ENCODE data around the gene DDX11. TPM values are rescaled to one million over a fixed set of nuclear protein-coding genes. Genes with fewer than 3 reads are reported as not detected.
"Not testable (repeated sequence)": the region's sequence is repeated elsewhere in the genome, so short reads cannot be mapped to it uniquely, and the experiment has no call there.

The DDX11 gene
- polyA plus RNA-seq, 2 donors, result 13.3 to 28.2 TPM

GRCh38 chr12:31096251-31097065 is 22.8 kb downstream of the DDX11 start:
- H3K36me3 ChIP-seq (ENCODE audit: control insufficient read depth in 2 of 2, insufficient read depth in 2 of 2, low read length in 1 of 2), result peaks cover 2 to 11% of the 10 kb centered on the region in 2 donors
- not testable (repeated sequence) for H3K9me3 ChIP-seq (ENCODE audit: control insufficient read depth in 2 of 2, insufficient read depth in 1 of 2, low read depth in 1 of 2, low read length in 1 of 2); H3K4me1 ChIP-seq (ENCODE audit: control insufficient read depth in 2 of 2, insufficient read depth in 2 of 2, low read length in 1 of 2); H3K4me3 ChIP-seq (ENCODE audit: low read depth in 1 of 2, low read length in 2 of 2); H3K27me3 ChIP-seq (ENCODE audit: control insufficient read depth in 1 of 2, insufficient read depth in 2 of 2, low read length in 2 of 2); H3K27ac ChIP-seq (ENCODE audit: low read depth in 2 of 2, low read length in 1 of 2)
- 86 to 93% methylated on average over 19 of the region's 19 CpGs for WGBS, 2 donors

GRCh38 chr12:31097819-31098218 is 24.2 kb downstream of the DDX11 start:
- H3K27me3 ChIP-seq (ENCODE audit: control insufficient read depth in 1 of 2, insufficient read depth in 2 of 2, low read length in 2 of 2); H3K4me3 ChIP-seq (ENCODE audit: low read depth in 1 of 2, low read length in 2 of 2); H3K27ac ChIP-seq (ENCODE audit: low read depth in 2 of 2, low read length in 1 of 2); H3K9me3 ChIP-seq (ENCODE audit: control insufficient read depth in 2 of 2, insufficient read depth in 1 of 2, low read depth in 1 of 2, low read length in 1 of 2); H3K36me3 ChIP-seq (ENCODE audit: control insufficient read depth in 2 of 2, insufficient read depth in 2 of 2, low read length in 1 of 2); H3K4me1 ChIP-seq (ENCODE audit: control insufficient read depth in 2 of 2, insufficient read depth in 2 of 2, low read length in 1 of 2): not testable (repeated sequence)
- WGBS, 2 donors, result 92 to 98% methylated on average over 7 to 8 of the region's 8 CpGs

GRCh38 chr12:31098363-31098762 is 24.7 kb downstream of the DDX11 start:
- H3K9me3 ChIP-seq (ENCODE audit: control insufficient read depth in 2 of 2, insufficient read depth in 1 of 2, low read depth in 1 of 2, low read length in 1 of 2); H3K4me1 ChIP-seq (ENCODE audit: control insufficient read depth in 2 of 2, insufficient read depth in 2 of 2, low read length in 1 of 2); H3K27ac ChIP-seq (ENCODE audit: low read depth in 2 of 2, low read length in 1 of 2); H3K27me3 ChIP-seq (ENCODE audit: control insufficient read depth in 1 of 2, insufficient read depth in 2 of 2, low read length in 2 of 2); H3K36me3 ChIP-seq (ENCODE audit: control insufficient read depth in 2 of 2, insufficient read depth in 2 of 2, low read length in 1 of 2); H3K4me3 ChIP-seq (ENCODE audit: low read depth in 1 of 2, low read length in 2 of 2): not testable (repeated sequence)
- 79 to 87% methylated on average over 5 of the region's 5 CpGs for WGBS, 2 donors

- not testable (repeated sequence) for H3K36me3 ChIP-seq (ENCODE audit: control insufficient read depth in 2 of 2, insufficient read depth in 2 of 2, low read length in 1 of 2)
Measured at GRCh38 chr12:31098771-31099170, 25.1 kb downstream of the DDX11 start.

GRCh38 chr12:31099434-31099833 is 25.8 kb downstream of the DDX11 start:
- H3K36me3 ChIP-seq (ENCODE audit: control insufficient read depth in 2 of 2, insufficient read depth in 2 of 2, low read length in 1 of 2); H3K9me3 ChIP-seq (ENCODE audit: control insufficient read depth in 2 of 2, insufficient read depth in 1 of 2, low read depth in 1 of 2, low read length in 1 of 2); H3K27me3 ChIP-seq (ENCODE audit: control insufficient read depth in 1 of 2, insufficient read depth in 2 of 2, low read length in 2 of 2); H3K4me1 ChIP-seq (ENCODE audit: control insufficient read depth in 2 of 2, insufficient read depth in 2 of 2, low read length in 1 of 2); H3K4me3 ChIP-seq (ENCODE audit: low read depth in 1 of 2, low read length in 2 of 2); H3K27ac ChIP-seq (ENCODE audit: low read depth in 2 of 2, low read length in 1 of 2): not testable (repeated sequence)
- WGBS, 2 donors, result 69 to 81% methylated on average over 2 of the region's 2 CpGs

More at GRCh38 chr12:31098771-31099170, 25.1 kb downstream of the DDX11 start:
- H3K4me1 ChIP-seq (ENCODE audit: control insufficient read depth in 2 of 2, insufficient read depth in 2 of 2, low read length in 1 of 2); H3K4me3 ChIP-seq (ENCODE audit: low read depth in 1 of 2, low read length in 2 of 2); H3K27me3 ChIP-seq (ENCODE audit: control insufficient read depth in 1 of 2, insufficient read depth in 2 of 2, low read length in 2 of 2); H3K9me3 ChIP-seq (ENCODE audit: control insufficient read depth in 2 of 2, insufficient read depth in 1 of 2, low read depth in 1 of 2, low read length in 1 of 2); H3K27ac ChIP-seq (ENCODE audit: low read depth in 2 of 2, low read length in 1 of 2): not testable (repeated sequence)
- WGBS, 2 donors, result 91 to 96% methylated on average over 7 to 9 of the region's 9 CpGs

GRCh38 chr12:31100503-31101208 is 27.0 kb downstream of the DDX11 start:
- WGBS, 2 donors, result 80 to 88% methylated on average over 24 to 26 of the region's 26 CpGs
- H3K27me3 ChIP-seq (ENCODE audit: control insufficient read depth in 1 of 2, insufficient read depth in 2 of 2, low read length in 2 of 2); H3K9me3 ChIP-seq (ENCODE audit: control insufficient read depth in 2 of 2, insufficient read depth in 1 of 2, low read depth in 1 of 2, low read length in 1 of 2); H3K27ac ChIP-seq (ENCODE audit: low read depth in 2 of 2, low read length in 1 of 2); H3K4me3 ChIP-seq (ENCODE audit: low read depth in 1 of 2, low read length in 2 of 2); H3K36me3 ChIP-seq (ENCODE audit: control insufficient read depth in 2 of 2, insufficient read depth in 2 of 2, low read length in 1 of 2); H3K4me1 ChIP-seq (ENCODE audit: control insufficient read depth in 2 of 2, insufficient read depth in 2 of 2, low read length in 1 of 2): not testable (repeated sequence)

GRCh38 chr12:31102125-31102524 is 28.5 kb downstream of the DDX11 start:
- H3K4me1 ChIP-seq (ENCODE audit: control insufficient read depth in 2 of 2, insufficient read depth in 2 of 2, low read length in 1 of 2); H3K27ac ChIP-seq (ENCODE audit: low read depth in 2 of 2, low read length in 1 of 2); H3K4me3 ChIP-seq (ENCODE audit: low read depth in 1 of 2, low read length in 2 of 2); H3K36me3 ChIP-seq (ENCODE audit: control insufficient read depth in 2 of 2, insufficient read depth in 2 of 2, low read length in 1 of 2); H3K27me3 ChIP-seq (ENCODE audit: control insufficient read depth in 1 of 2, insufficient read depth in 2 of 2, low read length in 2 of 2); H3K9me3 ChIP-seq (ENCODE audit: control insufficient read depth in 2 of 2, insufficient read depth in 1 of 2, low read depth in 1 of 2, low read length in 1 of 2): not testable (repeated sequence)
- 79 to 82% methylated on average over 8 of the region's 8 CpGs for WGBS, 2 donors

GRCh38 chr12:31102596-31102995 is 28.9 kb downstream of the DDX11 start:
- H3K4me1 ChIP-seq (ENCODE audit: control insufficient read depth in 2 of 2, insufficient read depth in 2 of 2, low read length in 1 of 2); H3K4me3 ChIP-seq (ENCODE audit: low read depth in 1 of 2, low read length in 2 of 2); H3K27me3 ChIP-seq (ENCODE audit: control insufficient read depth in 1 of 2, insufficient read depth in 2 of 2, low read length in 2 of 2); H3K9me3 ChIP-seq (ENCODE audit: control insufficient read depth in 2 of 2, insufficient read depth in 1 of 2, low read depth in 1 of 2, low read length in 1 of 2); H3K27ac ChIP-seq (ENCODE audit: low read depth in 2 of 2, low read length in 1 of 2); H3K36me3 ChIP-seq (ENCODE audit: control insufficient read depth in 2 of 2, insufficient read depth in 2 of 2, low read length in 1 of 2): not testable (repeated sequence)
- 93% methylated on average over 9 of the region's 9 CpGs for WGBS, 2 donors

- not testable (repeated sequence) for H3K4me3 ChIP-seq (ENCODE audit: low read depth in 1 of 2, low read length in 2 of 2); H3K27ac ChIP-seq (ENCODE audit: low read depth in 2 of 2, low read length in 1 of 2); H3K27me3 ChIP-seq (ENCODE audit: control insufficient read depth in 1 of 2, insufficient read depth in 2 of 2, low read length in 2 of 2); H3K9me3 ChIP-seq (ENCODE audit: control insufficient read depth in 2 of 2, insufficient read depth in 1 of 2, low read depth in 1 of 2, low read length in 1 of 2); H3K36me3 ChIP-seq (ENCODE audit: control insufficient read depth in 2 of 2, insufficient read depth in 2 of 2, low read length in 1 of 2); H3K4me1 ChIP-seq (ENCODE audit: control insufficient read depth in 2 of 2, insufficient read depth in 2 of 2, low read length in 1 of 2)
- 56 to 63% methylated on average over 16 of the region's 16 CpGs for WGBS, 2 donors
Measured at GRCh38 chr12:31103561-31103975, 29.9 kb downstream of the DDX11 start.

GRCh38 chr12:31104220-31104619 is 30.6 kb downstream of the DDX11 start:
- not testable (repeated sequence) for H3K27ac ChIP-seq (ENCODE audit: low read depth in 2 of 2, low read length in 1 of 2)

More at GRCh38 chr12:31104220-31104619, 30.6 kb downstream of the DDX11 start:
- H3K4me1 ChIP-seq (ENCODE audit: control insufficient read depth in 2 of 2, insufficient read depth in 2 of 2, low read length in 1 of 2); H3K36me3 ChIP-seq (ENCODE audit: control insufficient read depth in 2 of 2, insufficient read depth in 2 of 2, low read length in 1 of 2); H3K27me3 ChIP-seq (ENCODE audit: control insufficient read depth in 1 of 2, insufficient read depth in 2 of 2, low read length in 2 of 2); H3K9me3 ChIP-seq (ENCODE audit: control insufficient read depth in 2 of 2, insufficient read depth in 1 of 2, low read depth in 1 of 2, low read length in 1 of 2); H3K4me3 ChIP-seq (ENCODE audit: low read depth in 1 of 2, low read length in 2 of 2): not testable (repeated sequence)
- 54 to 75% methylated on average over 3 to 4 of the region's 4 CpGs for WGBS, 2 donors
